ENCODE data around the gene LIMA1. TPM values are rescaled to one million over a fixed set of nuclear protein-coding genes. Genes with fewer than 3 reads are reported as not detected.
"Not testable (repeated sequence)": the region's sequence is repeated elsewhere in the genome, so short reads cannot be mapped to it uniquely, and the experiment has no call there.

LIMA1 gene
- total RNA-seq, 4 donors from 2014 or later = 53.0 to 75.4 (median 66.7) TPM

DNA sequence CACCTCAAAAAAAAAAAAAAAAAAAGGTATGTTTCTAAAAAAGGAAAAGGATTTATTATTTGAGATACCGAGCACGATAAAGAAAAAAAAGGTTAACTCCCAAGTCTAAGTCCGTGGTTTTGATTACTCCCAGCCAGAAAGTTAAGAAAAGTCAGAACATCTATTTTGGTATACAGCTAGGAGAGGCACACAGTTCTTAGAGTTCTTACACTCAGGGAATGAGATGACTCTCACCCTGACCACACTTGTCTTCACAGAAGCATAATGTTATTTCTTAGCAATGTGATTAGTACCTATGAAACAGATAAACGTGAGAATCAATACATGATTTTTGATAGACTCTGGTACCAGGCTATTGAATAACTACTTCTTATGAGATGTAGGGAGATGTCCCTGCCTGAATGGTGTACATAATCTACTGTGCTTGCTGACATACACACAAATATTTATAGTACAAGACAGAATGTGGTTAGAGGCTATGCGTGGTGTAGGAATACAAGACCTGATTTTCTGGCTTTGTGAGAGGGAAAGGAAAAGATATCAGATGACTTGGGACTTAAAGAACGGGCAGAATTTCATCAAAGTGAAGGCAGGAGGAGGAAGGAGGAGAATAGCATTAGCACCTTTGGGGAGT is 31.6 kb downstream of the LIMA1 start:
- no peak for DNase-seq
- Histone ChIP-seq H3K9me3 (no peaks in the 10 kb centered on the region), H3K36me3 (peaks cover 0 to 5% of the 10 kb centered on the region in 2 donors), H3K27me3 (no peaks in the 10 kb centered on the region), H3K4me3 (replicated peaks in 1 of 3) (no peak overlapping the region), H3K4me1 (peaks cover 16 to 44% of the 10 kb centered on the region in 2 donors), H3K27ac (no peak overlapping the region)
- WGBS, 2 donors = 80% methylated on average over 6 of the region's 6 CpGs
- intact Hi-C loops (cut with DNase I) = no loop called here
- TF ChIP-seq POLR2A (IDR thresholded peaks at IDR 0.05) (no peak), CTCF (IDR thresholded peaks at IDR 0.05) (no peak)

DNA sequence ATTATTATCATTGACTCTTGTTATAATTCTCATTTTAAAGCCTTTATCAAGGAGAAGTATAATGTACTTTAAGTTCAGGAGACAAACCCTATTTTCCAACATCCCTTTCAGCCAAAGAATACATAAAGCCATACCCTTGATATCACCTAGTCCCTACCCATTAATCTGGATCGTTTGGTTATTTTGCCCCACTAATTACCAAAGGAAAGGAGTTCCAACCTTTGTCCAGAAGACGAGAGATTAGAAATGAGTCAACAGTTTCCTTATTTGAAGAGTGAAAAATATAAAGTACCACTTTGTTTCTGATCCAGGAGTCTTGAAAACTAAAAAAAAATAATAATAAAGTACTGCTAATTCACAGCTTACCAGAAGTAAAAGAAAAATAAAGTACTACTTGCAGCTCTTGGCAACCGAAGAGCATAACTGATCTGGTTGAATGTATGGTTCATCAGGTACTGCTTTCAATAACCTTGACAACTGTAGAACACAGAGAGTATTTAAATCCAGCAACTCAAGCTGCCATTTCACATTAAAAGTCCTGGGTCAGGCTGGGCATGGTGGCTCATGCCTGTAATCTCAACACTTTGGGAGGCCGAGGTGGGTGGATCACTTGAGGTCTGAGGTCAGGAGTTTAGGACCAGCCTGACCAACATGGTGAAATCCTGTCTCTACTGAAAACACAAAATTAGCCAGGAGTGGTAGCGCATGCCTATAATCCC is 33.7 kb downstream of the LIMA1 start:
- WGBS, 2 donors = 59 to 74% methylated on average over 5 of the region's 5 CpGs
- Histone ChIP-seq H3K27me3 (no peaks in the 10 kb centered on the region), H3K36me3 (peaks cover 0 to 5% of the 10 kb centered on the region in 2 donors), H3K9me3 (no peaks in the 10 kb centered on the region), H3K4me3 (replicated peaks in 1 of 3) (no peak overlapping the region), H3K4me1 (peaks cover 13 to 46% of the 10 kb centered on the region in 2 donors), H3K27ac (peak overlapping the region in 2 of 3 donors; percentile 44 to 61)
- TF ChIP-seq CTCF (IDR thresholded peaks at IDR 0.05) (no peak), POLR2A (IDR thresholded peaks at IDR 0.05) (no peak)
- DNase-seq = no peak
- intact Hi-C loops (cut with DNase I) = no loop called here

DNA sequence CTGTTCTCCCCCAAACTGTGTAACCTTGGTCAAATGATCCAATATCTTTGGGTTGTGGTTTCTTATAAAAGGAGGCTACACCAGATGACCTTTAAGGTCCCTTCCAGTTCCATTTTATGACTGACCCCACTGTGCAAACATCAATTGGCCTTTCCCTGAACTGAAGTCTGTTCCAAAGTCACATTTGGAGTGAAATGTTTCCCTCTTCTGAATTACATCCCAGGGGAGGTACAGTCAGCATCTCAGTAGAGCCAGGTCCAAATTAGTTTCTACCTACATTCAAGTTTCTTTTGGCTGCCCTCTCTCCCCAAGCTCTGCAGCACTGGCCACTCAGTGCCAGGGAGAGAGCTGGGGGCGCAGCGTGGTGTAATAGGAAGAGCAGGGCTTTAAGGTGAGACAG is 34.4 kb downstream of the LIMA1 start:
- TF ChIP-seq POLR2A (IDR thresholded peaks at IDR 0.05) (no peak), CTCF (IDR thresholded peaks at IDR 0.05) (no peak)
- no peaks in the 10 kb centered on the region for H3K27me3 ChIP-seq
- no peaks in the 10 kb centered on the region for H3K9me3 ChIP-seq
- H3K27ac ChIP-seq = peak overlapping the region in 1 of 3 donors; percentile 44
- 95 to 96% methylated on average over 2 of the region's 2 CpGs for WGBS, 2 donors
- H3K4me1 ChIP-seq = peaks cover 9 to 41% of the 10 kb centered on the region in 2 donors
- intact Hi-C loops (cut with DNase I) = no loop called here
- H3K4me3 ChIP-seq (replicated peaks in 1 of 3) = no peak overlapping the region
- DNase-seq = no peak
- peaks cover 0 to 5% of the 10 kb centered on the region in 2 donors for H3K36me3 ChIP-seq

GRCh38 chr12:50248411-50248810 is 34.9 kb downstream of the LIMA1 start:
- Histone ChIP-seq H3K4me3 (replicated peaks in 1 of 3) (no peak overlapping the region), H3K27me3 (no peaks in the 10 kb centered on the region), H3K4me1 (peaks cover 9 to 45% of the 10 kb centered on the region in 2 donors), H3K27ac (no peak overlapping the region), H3K9me3 (no peaks in the 10 kb centered on the region), H3K36me3 (peaks cover 0 to 5% of the 10 kb centered on the region in 2 donors)
- intact Hi-C loops (cut with DNase I) = no loop called here
- no peak for DNase-seq
- TF ChIP-seq POLR2A (IDR thresholded peaks at IDR 0.05) (no peak), CTCF (IDR thresholded peaks at IDR 0.05) (no peak)
- 89 to 95% methylated on average over 4 of the region's 4 CpGs for WGBS, 2 donors

GRCh38 chr12:50247665-50248064 is 35.7 kb downstream of the LIMA1 start:
- H3K36me3 ChIP-seq; intact Hi-C loops (cut with DNase I); H3K4me3 ChIP-seq (replicated peaks in 1 of 3); DNase-seq; H3K9me3 ChIP-seq; H3K27me3 ChIP-seq: not testable (repeated sequence)
- Histone ChIP-seq H3K27ac (peak overlapping the region in 2 of 3 donors; percentile 46 to 77), H3K4me1 (peaks cover 10 to 53% of the 10 kb centered on the region in 2 donors)
- 78 to 81% methylated on average over 9 of the region's 9 CpGs for WGBS, 2 donors

Data from thyroid gland (tissue), 4 donors.